Activated T-helper 1 cell treated with anti-CD3 and anti-CD28 coated beads, Interleukin-2, amount 50 U/mL, for 16 hours (primary cell): Measurements from ENCODE around the gene CCDC88A.

Experiments
- DNase-seq, 2 donors: peaks; one replicate each; pipeline ENCODE4 v3.0.0-alpha.2; 2020; ENCODE audit warnings: low read depth in 1 of 2, low spot score in 1 of 2

CCDC88A gene

DNA sequence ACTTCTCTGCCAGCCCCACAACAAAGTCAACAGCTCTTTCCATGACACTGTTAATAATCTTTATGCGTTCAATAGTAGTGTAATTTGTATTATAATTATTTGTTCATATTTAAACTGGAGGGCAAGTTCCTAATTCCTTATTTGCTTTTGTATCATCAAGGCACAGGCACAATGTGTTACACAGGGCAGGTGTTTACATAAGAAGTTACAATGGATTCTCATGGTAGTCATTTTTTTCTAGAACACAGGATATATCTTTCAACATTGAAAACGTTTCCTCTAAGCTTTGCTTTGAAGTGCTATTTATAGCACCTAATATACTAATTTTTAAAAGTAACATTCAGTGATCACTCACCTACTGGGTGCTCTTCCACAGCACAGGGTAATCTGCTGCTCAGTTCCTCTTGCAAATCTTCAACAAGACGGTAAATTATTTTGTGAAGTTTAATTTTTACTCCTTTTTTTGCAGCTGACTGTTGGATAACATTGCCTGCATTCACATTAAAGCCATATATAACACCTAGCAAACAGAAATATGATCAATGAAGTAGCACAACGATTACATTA, 179.9 kb downstream of the CCDC88A start:
- DNase-seq: no peak
